ENCODE data around the gene CCDC69.

DNA sequence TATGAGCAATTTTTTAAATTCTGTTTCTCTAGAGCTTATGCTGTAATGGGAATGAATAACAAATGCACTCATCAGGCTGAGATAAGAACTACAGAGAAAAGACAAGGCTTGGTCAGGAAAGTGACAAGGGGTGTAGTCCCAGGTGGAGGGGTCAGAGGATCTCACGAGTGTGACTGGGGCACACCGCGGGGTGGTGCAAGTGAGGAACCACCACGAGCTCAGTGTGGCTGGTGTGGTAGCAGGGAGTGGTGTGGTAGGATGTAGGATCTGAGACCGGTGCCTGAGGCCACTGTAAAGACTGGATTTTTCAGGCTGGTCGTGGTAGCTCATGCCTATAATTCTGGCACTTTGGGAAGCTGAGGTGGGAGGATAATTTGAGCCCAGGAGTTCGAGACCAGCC, 75.3 kb downstream of the CCDC69 start:
- TF ChIP-seq, protein P1, sequence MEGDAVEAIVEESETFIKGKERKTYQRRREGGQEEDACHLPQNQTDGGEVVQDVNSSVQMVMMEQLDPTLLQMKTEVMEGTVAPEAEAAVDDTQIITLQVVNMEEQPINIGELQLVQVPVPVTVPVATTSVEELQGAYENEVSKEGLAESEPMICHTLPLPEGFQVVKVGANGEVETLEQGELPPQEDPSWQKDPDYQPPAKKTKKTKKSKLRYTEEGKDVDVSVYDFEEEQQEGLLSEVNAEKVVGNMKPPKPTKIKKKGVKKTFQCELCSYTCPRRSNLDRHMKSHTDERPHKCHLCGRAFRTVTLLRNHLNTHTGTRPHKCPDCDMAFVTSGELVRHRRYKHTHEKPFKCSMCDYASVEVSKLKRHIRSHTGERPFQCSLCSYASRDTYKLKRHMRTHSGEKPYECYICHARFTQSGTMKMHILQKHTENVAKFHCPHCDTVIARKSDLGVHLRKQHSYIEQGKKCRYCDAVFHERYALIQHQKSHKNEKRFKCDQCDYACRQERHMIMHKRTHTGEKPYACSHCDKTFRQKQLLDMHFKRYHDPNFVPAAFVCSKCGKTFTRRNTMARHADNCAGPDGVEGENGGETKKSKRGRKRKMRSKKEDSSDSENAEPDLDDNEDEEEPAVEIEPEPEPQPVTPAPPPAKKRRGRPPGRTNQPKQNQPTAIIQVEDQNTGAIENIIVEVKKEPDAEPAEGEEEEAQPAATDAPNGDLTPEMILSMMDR (IDR thresholded peaks at IDR 0.05): no peak
- no peak for TF ChIP-seq POLR2A (IDR thresholded peaks at IDR 0.05)
